K562 (cell line): ENCODE measurements around the gene KLHL22. TPM values are rescaled to one million over a fixed set of nuclear protein-coding genes. Genes with fewer than 3 reads are reported as not detected.
A peak's percentile ranks its signal among the peaks of the same experiment; 100 is the strongest.

ENCODE experiments used
- HDAC2 ChIP-seq: fragments of 450-650 bp; IDR thresholded peaks from 2 replicates; pipeline ENCODE4 v1.6.1; 2016; ENCODE audit warnings: mild to moderate bottlenecking
- HDAC8 ChIP-seq: fragments of 450-650 bp; IDR thresholded peaks from 2 replicates; pipeline ENCODE4 v1.6.1; 2016; ENCODE audit warnings: mild to moderate bottlenecking, missing genetic modification characterization, moderate library complexity, missing compliant biosample characterization
- NCOA1 ChIP-seq: fragments of 450-650 bp; IDR thresholded peaks from 2 replicates; pipeline ENCODE4 v1.6.1; 2016; ENCODE audit warnings: low read depth
- NRF1 ChIP-seq, 2 experiments: fragments of 450-650 bp; IDR thresholded peaks in 1 of 2; conservative IDR thresholded peaks in 1 of 2; 2 replicates each; pipeline ENCODE4 v1.6.1; 2014; ENCODE audit warnings: mild to moderate bottlenecking in 2 of 2
- PCBP1 ChIP-seq: fragments of 200-400 bp; formaldehyde crosslinking; IDR thresholded peaks from 2 replicates; pipeline ENCODE4 v1.6.1; 2018; ENCODE audit warnings: mild to moderate bottlenecking, low read depth, low read length; ENCODE audit not compliant: poor library complexity, severe bottlenecking
- PRPF4 ChIP-seq: fragments of 200-400 bp; formaldehyde crosslinking; IDR thresholded peaks from one replicate; pipeline ENCODE4 v1.6.1; 2017; ENCODE audit warnings: low read length, low read depth, mild to moderate bottlenecking; ENCODE audit not compliant: insufficient read depth, poor library complexity, severe bottlenecking
- RBM22 ChIP-seq: fragments of 200-400 bp; formaldehyde crosslinking; IDR thresholded peaks from 2 replicates; pipeline ENCODE4 v1.6.1; 2018; ENCODE audit warnings: low read length, low read depth; ENCODE audit not compliant: poor library complexity, severe bottlenecking
- XRCC5 ChIP-seq: fragments of 200-400 bp; formaldehyde crosslinking; IDR thresholded peaks from 2 replicates; pipeline ENCODE4 v1.6.1; 2017; ENCODE audit warnings: low read depth, mild to moderate bottlenecking, low read length
- ZFPM2 ChIP-seq: fragments of 250-450 bp; sonication (Bioruptor Pico); IDR thresholded peaks from 2 replicates; pipeline ENCODE4 v1.5.1; 2022; ENCODE audit warnings: mild to moderate bottlenecking
- polyA plus RNA-seq, 8 experiments: library from polyadenylated mRNA; depleted of rRNA in 4 of 8; stranded (reverse) in 5 of 8; unstranded in 3 of 8; fragments of >200 nt; fragmentation: Nextera tagmentation in 2 of 8; fragmentation: Illumina TruSeq in 1 of 8; extraction: Ambion mirVana in 2 of 8; extraction: Trizol in 1 of 8; gene quantifications; 2 replicates each; pipeline versions ENCODE4 v1.2.1 to v1.2.3, GENCODE V29; 2011 to 2014; ENCODE audit warnings: inconsistent platforms in 1 of 8, missing spikeins in 1 of 8
- total RNA-seq, 7 experiments: library from RNA; depleted of rRNA in 6 of 7; stranded (reverse); fragments of >200 nt in 6 of 7; fragmentation: Illumina TruSeq in 2 of 7; extraction: Trizol in 2 of 7; gene quantifications; 2 replicates each; pipeline versions ENCODE4 v1.2.1 to v1.2.3, GENCODE V29; 2011 to 2021; ENCODE audit warnings: low replicate concordance in 1 of 7
- TF ChIP-seq, protein P1 (sequence below), 2 experiments: fragments of 450-650 bp in 1 of 2; sonication (generic) in 1 of 2; formaldehyde crosslinking in 1 of 2; IDR thresholded peaks; 2 replicates each; pipeline versions ENCODE4 v1.7.1 to v1.9.0; 2016 to 2022; ENCODE audit warnings: inconsistent platforms in 1 of 2, mild to moderate bottlenecking in 1 of 2, missing genetic modification reagents in 1 of 2
- TF ChIP-seq, protein P2 (sequence below): fragments of 250-450 bp; sonication (Bioruptor Pico); IDR thresholded peaks from 2 replicates; pipeline ENCODE4 v1.9.0; 2021; ENCODE audit warnings: mild to moderate bottlenecking
- TF ChIP-seq, protein P3 (sequence below): conservative IDR thresholded peaks from 2 replicates; pipeline ENCODE4 v1.6.1; 2011; ENCODE audit warnings: low read depth, mild to moderate bottlenecking, low read length; ENCODE audit not compliant: control insufficient read depth

KLHL22 gene
- total and polyA plus RNA-seq, 9 of the 15 experiments (the other 6 are each of a cell fraction or from before 2014, with no cell fraction given), result 1.3 to 25.6 (median 15.2) TPM

DNA sequence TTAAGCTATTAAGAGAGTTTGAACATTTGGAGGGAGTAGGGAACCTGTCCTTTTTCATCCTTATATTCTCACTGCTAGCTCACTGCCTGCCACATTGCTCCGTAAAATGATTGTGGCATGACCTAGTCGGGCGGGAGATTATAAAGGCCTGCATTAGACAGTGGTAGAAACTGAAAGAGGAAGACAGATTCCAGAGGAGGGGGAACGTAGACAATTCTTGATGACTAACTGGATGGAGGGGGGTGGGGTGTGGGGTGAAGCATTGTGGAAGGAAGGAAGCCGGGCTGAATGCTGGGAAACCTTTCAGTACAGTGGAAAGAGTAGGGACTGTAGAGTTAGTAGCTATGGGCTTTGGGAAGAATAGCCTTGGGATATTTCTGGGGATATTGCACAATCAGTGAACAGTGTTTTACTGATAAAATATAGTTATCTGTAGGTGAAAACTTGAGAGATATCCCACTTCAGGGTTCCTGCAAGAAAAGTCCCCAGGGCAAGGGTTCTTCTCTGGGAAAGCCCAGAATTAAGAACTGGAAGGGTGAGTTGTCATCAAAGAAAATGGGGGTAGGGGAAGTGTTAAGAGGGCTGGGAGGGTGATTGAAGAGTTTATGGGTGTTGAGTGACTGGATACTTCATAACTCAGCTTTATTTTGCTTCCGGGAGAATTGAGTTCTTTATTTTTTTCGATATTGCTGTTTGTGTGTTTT lies 13.9 kb upstream of the KLHL22 start (continued):
- TF ChIP-seq, protein P1, sequence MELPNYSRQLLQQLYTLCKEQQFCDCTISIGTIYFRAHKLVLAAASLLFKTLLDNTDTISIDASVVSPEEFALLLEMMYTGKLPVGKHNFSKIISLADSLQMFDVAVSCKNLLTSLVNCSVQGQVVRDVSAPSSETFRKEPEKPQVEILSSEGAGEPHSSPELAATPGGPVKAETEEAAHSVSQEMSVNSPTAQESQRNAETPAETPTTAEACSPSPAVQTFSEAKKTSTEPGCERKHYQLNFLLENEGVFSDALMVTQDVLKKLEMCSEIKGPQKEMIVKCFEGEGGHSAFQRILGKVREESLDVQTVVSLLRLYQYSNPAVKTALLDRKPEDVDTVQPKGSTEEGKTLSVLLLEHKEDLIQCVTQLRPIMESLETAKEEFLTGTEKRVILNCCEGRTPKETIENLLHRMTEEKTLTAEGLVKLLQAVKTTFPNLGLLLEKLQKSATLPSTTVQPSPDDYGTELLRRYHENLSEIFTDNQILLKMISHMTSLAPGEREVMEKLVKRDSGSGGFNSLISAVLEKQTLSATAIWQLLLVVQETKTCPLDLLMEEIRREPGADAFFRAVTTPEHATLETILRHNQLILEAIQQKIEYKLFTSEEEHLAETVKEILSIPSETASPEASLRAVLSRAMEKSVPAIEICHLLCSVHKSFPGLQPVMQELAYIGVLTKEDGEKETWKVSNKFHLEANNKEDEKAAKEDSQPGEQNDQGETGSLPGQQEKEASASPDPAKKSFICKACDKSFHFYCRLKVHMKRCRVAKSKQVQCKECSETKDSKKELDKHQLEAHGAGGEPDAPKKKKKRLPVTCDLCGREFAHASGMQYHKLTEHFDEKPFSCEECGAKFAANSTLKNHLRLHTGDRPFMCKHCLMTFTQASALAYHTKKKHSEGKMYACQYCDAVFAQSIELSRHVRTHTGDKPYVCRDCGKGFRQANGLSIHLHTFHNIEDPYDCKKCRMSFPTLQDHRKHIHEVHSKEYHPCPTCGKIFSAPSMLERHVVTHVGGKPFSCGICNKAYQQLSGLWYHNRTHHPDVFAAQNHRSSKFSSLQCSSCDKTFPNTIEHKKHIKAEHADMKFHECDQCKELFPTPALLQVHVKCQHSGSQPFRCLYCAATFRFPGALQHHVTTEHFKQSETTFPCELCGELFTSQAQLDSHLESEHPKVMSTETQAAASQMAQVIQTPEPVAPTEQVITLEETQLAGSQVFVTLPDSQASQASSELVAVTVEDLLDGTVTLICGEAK (IDR thresholded peaks at IDR 0.05), result no peak
- TF ChIP-seq, protein P1 (CRISPR knock-in tag; IDR thresholded peaks at IDR 0.05), result no peak
- TF ChIP-seq, protein P2, sequence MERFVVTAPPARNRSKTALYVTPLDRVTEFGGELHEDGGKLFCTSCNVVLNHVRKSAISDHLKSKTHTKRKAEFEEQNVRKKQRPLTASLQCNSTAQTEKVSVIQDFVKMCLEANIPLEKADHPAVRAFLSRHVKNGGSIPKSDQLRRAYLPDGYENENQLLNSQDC, result peak; percentile 81; the same call in 1 of the 2 replicates
- TF ChIP-seq NCOA1 (no peak), XRCC5 (0 out of 2 replicates have a peak, but pooled peaks have one; percentile 45), NRF1 (conservative IDR thresholded peaks at IDR 0.05 in 1 of 2, IDR thresholded peaks at IDR 0.05 in 1 of 2) (no peak), ZFPM2 (CRISPR knock-in tag) (0 out of 2 replicates have a peak, but pooled peaks have one; percentile 33), PCBP1 (no peak), HDAC8 (no peak), RBM22 (no peak), PRPF4 (no peak), HDAC2 (no peak)
- TF ChIP-seq, protein P3, sequence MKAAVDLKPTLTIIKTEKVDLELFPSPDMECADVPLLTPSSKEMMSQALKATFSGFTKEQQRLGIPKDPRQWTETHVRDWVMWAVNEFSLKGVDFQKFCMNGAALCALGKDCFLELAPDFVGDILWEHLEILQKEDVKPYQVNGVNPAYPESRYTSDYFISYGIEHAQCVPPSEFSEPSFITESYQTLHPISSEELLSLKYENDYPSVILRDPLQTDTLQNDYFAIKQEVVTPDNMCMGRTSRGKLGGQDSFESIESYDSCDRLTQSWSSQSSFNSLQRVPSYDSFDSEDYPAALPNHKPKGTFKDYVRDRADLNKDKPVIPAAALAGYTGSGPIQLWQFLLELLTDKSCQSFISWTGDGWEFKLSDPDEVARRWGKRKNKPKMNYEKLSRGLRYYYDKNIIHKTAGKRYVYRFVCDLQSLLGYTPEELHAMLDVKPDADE, result no peak
